Pancreas (tissue), 10 donors: ENCODE measurements around the gene KDM4D. TPM values are rescaled to one million over a fixed set of nuclear protein-coding genes. Genes with fewer than 3 reads are reported as not detected.

Source experiments
- ATAC-seq, 4 donors: fragments of 200-7000 bp; cut with Tn5 transposase; one replicate each; pipeline versions ENCODE4 v1.8.0 to v1.9.1; 2020; ENCODE audit warnings: mild to moderate bottlenecking in 4 of 4, moderate library complexity in 4 of 4
- DNase-seq, 6 donors: peaks; one replicate each; pipeline ENCODE4 v3.0.0-alpha.2; 2020
- FAIRE-seq: peaks from 2 replicates; lab custom pipeline; 2012; peaks lifted over from hg19 to GRCh38; lab: Jason Lieb, UNC
- H3K27ac ChIP-seq, 4 donors: fragments of 200-600 bp; sonication (generic); 1 replicate in 3 of 4; 2 replicates in 1 of 4; pipeline versions ENCODE4 v1.5.0 to v1.8.0; 2020
- H3K27me3 ChIP-seq, 4 donors: fragments of 200-600 bp; one replicate each; pipeline ENCODE4 v1.8.0; 2021
- H3K36me3 ChIP-seq, 3 donors: fragments of 200-600 bp; sonication (generic) in 1 of 3; one replicate each; pipeline versions ENCODE4 v1.5.0 to v1.8.0; 2020 to 2021
- H3K4me1 ChIP-seq, 3 donors: fragments of 200-600 bp; one replicate each; pipeline ENCODE4 v1.8.0; 2021
- H3K4me3 ChIP-seq, 4 donors: fragments of 200-600 bp; sonication (generic) in 2 of 4; one replicate each; pipeline versions ENCODE4 v1.5.0 to v1.8.0; 2020 to 2021
- H3K9me3 ChIP-seq, 4 donors: fragments of 200-600 bp; one replicate each; pipeline ENCODE4 v1.8.0; 2021
- CTCF ChIP-seq, 4 donors: fragments of 200-600 bp; sonication (generic) in 3 of 4; IDR thresholded peaks; one replicate each; pipeline versions ENCODE4 v1.5.0 to v1.8.0; 2021; ENCODE audit warnings: antibody characterized with exemption in 4 of 4
- WGBS, 2 donors: extraction: QIAGEN DNeasy Blood & Tissue Kit; methylation state at CpG; one replicate each; pipeline ENCODE4 v1.1.7; 2013; 5-methylcytosine and 5-hydroxymethylcytosine counted together
- intact Hi-C, 3 donors: fragments of 100-400 bp; cut with DNase I; formaldehyde crosslinking; loops; one replicate each; pipeline versions ENCODE4 v1.11.1 to v1.14.2; 2022
- polyA plus RNA-seq, 2 donors: library from polyadenylated mRNA; stranded (reverse); fragments of 200-250 nt; gene quantifications; one replicate each; pipeline ENCODE4 v1.2.3, GENCODE V29; 2013
- total RNA-seq, 6 donors: library from RNA; stranded (reverse); fragmentation: NEBNext Ultra II Directional in 4 of 6; extraction: Animal tissue kit (Norgen Biotek cat#: 25700) in 4 of 6; gene quantifications; one replicate each; pipeline versions ENCODE4 v1.2.1 to v1.2.4, GENCODE V29; 2021 to 2023
- donor health status: healthy with polysubstance abuse.
- donor health status: DM: no; HTN: no; CAD: no; lungs with moderate emphysema.
- donor health status: DM: no; HTN: no; CAD: no.
- donor health status: control.
- donor health status: control.
- donor health status: Bipolar disorder and iron deficiency.
- donor health status: DM: yes; HTN: yes; CAD: no.
- donor health status: DM: no; HTN: no; CAD: no.
- donor health status: DM: no; HTN: no; CAD: no.
- donor health status: DM: yes; HTN: yes; CAD: no.

The KDM4D gene
- total and polyA plus RNA-seq, 8 donors: 0.14 to 0.49 (median 0.28) TPM

- Histone ChIP-seq H3K36me3 (no peaks in the 10 kb centered on the region), H3K9me3 (no peaks in the 10 kb centered on the region), H3K4me1 (no peaks in the 10 kb centered on the region), H3K4me3 (no peak overlapping the region), H3K27me3 (no peaks in the 10 kb centered on the region), H3K27ac (no peak overlapping the region)
- DNase-seq: no peak
- no peak for FAIRE-seq
- WGBS, 2 donors: 79 to 83% methylated on average over 2 of the region's 2 CpGs
- intact Hi-C loops: no loop called here
- no peak for TF ChIP-seq CTCF (IDR thresholded peaks at IDR 0.05)
- ATAC-seq: no peak
Measured at GRCh38 chr11:94939346-94939745, 34.2 kb upstream of the KDM4D start.

- WGBS, 2 donors: 75 to 82% methylated on average over 4 of the region's 4 CpGs
- intact Hi-C loops: no loop called here
- no peak for DNase-seq
- Histone ChIP-seq H3K9me3 (no peaks in the 10 kb centered on the region), H3K36me3 (no peaks in the 10 kb centered on the region), H3K27ac (no peak overlapping the region), H3K27me3 (no peaks in the 10 kb centered on the region), H3K4me3 (no peak overlapping the region), H3K4me1 (no peaks in the 10 kb centered on the region)
- FAIRE-seq: no peak
- ATAC-seq: no peak
- no peak for TF ChIP-seq CTCF (IDR thresholded peaks at IDR 0.05)
Measured at GRCh38 chr11:94941131-94941530, 32.4 kb upstream of the KDM4D start.

- no peaks in the 10 kb centered on the region for H3K9me3 ChIP-seq
- no peaks in the 10 kb centered on the region for H3K27me3 ChIP-seq
- no peak for TF ChIP-seq CTCF (IDR thresholded peaks at IDR 0.05)
- intact Hi-C loops: no loop called here
- H3K4me1 ChIP-seq: no peaks in the 10 kb centered on the region
- FAIRE-seq (no peak), DNase-seq (no peak), ATAC-seq (no peak)
- H3K4me3 ChIP-seq: no peak overlapping the region
- no peaks in the 10 kb centered on the region for H3K36me3 ChIP-seq
- H3K27ac ChIP-seq: no peak overlapping the region
- WGBS, 2 donors: 78 to 84% methylated on average over 4 of the region's 4 CpGs
Measured at GRCh38 chr11:94946812-94947211, 26.7 kb upstream of the KDM4D start.

- no peak for TF ChIP-seq CTCF (IDR thresholded peaks at IDR 0.05)
- DNase-seq: no peak
- no peak for FAIRE-seq
- ATAC-seq: peak in 2 of 4 donors; percentile 20 to 37
- intact Hi-C loops: no loop called here
- 64 to 75% methylated on average over 4 of the region's 4 CpGs for WGBS, 2 donors
- no peaks in the 10 kb centered on the region for H3K9me3 ChIP-seq
- H3K27me3 ChIP-seq: no peaks in the 10 kb centered on the region
- H3K27ac ChIP-seq: no peak overlapping the region
- no peaks in the 10 kb centered on the region for H3K4me1 ChIP-seq
- H3K36me3 ChIP-seq: no peaks in the 10 kb centered on the region
- no peak overlapping the region for H3K4me3 ChIP-seq
Measured at GRCh38 chr11:94948070-94948617, 25.4 kb upstream of the KDM4D start.

GRCh38 chr11:94954753-94955152 lies 18.8 kb upstream of the KDM4D start:
- 75 to 93% methylated on average over 1 of the region's 1 CpG for WGBS, 2 donors

More at GRCh38 chr11:94954753-94955152, 18.8 kb upstream of the KDM4D start:
- FAIRE-seq: no peak
- no peaks in the 10 kb centered on the region for H3K27me3 ChIP-seq
- no peaks in the 10 kb centered on the region for H3K4me1 ChIP-seq
- intact Hi-C loops: no loop called here
- no peaks in the 10 kb centered on the region for H3K36me3 ChIP-seq
- no peak for ATAC-seq
- H3K4me3 ChIP-seq: no peak overlapping the region
- no peak for DNase-seq
- no peak for TF ChIP-seq CTCF (IDR thresholded peaks at IDR 0.05)
- H3K27ac ChIP-seq: no peak overlapping the region
- no peaks in the 10 kb centered on the region for H3K9me3 ChIP-seq
